Measurements from ENCODE around the gene NOTCH2. TPM values are rescaled to one million over a fixed set of nuclear protein-coding genes. Genes with fewer than 3 reads are reported as not detected.

The NOTCH2 gene
- total RNA-seq, 1 experiment from 2014 or later, result 55.7 TPM

- no peaks in the 10 kb centered on the region for H3K27me3 ChIP-seq (replicated peaks; ENCODE audit: insufficient read depth, low read depth, low read length, poor library complexity)
- ChIA-PET POLR2A (ENCODE audit: low non-redundant PET) (no interaction called here), CTCF (interaction anchor here (0.5 kb wide), 1 partner anchor 372 kb away, joined by 5 read pairs; no protein-coding TSS in a partner anchor)
- TF ChIP-seq EZH2 (IDR thresholded peaks at IDR 0.05; ENCODE audit: borderline replicate concordance, low read depth, low read length, poor library complexity, severe bottlenecking) (no peak), CTCF (conservative IDR thresholded peaks at IDR 0.05; ENCODE audit: low read depth, low read length) (peak; percentile 88)
- BruUV-seq (replicated peaks), result no TSS peak
- DNase-seq (ENCODE audit: low spot score), result peak; percentile 72
- no peaks in the 10 kb centered on the region for H3K9me3 ChIP-seq (ENCODE audit: low read depth, low read length, poor library complexity, severe bottlenecking)
- H3K27ac ChIP-seq (ENCODE audit: low read depth, low read length, poor library complexity, severe bottlenecking), result no peak overlapping the region
- no peaks in the 10 kb centered on the region for H3K4me1 ChIP-seq (ENCODE audit: insufficient read depth, low read length, poor library complexity, severe bottlenecking)
- no peaks in the 10 kb centered on the region for H3K36me3 ChIP-seq (ENCODE audit: insufficient read depth, low read length, poor library complexity, severe bottlenecking)
- intact Hi-C loops (cut with micrococcal nuclease; ENCODE audit: unreplicated experiment), result no loop called here
- no peak overlapping the region for H3K4me3 ChIP-seq (ENCODE audit: low read depth, low read length, poor library complexity, severe bottlenecking)
These were observed 183.3 kb downstream of the NOTCH2 start for GRCh38 chr1:119885903-119886783.

- no TSS peak for BruUV-seq (replicated peaks)
- no peaks in the 10 kb centered on the region for H3K9me3 ChIP-seq (ENCODE audit: low read depth, low read length, poor library complexity, severe bottlenecking)
- no peak for TF ChIP-seq EZH2 (IDR thresholded peaks at IDR 0.05; ENCODE audit: borderline replicate concordance, low read depth, low read length, poor library complexity, severe bottlenecking)
- TF ChIP-seq CTCF (conservative IDR thresholded peaks at IDR 0.05; ENCODE audit: low read depth, low read length), result no peak
- no peaks in the 10 kb centered on the region for H3K27me3 ChIP-seq (replicated peaks; ENCODE audit: insufficient read depth, low read depth, low read length, poor library complexity)
- H3K4me3 ChIP-seq (ENCODE audit: low read depth, low read length, poor library complexity, severe bottlenecking), result no peak overlapping the region
- DNase-seq (ENCODE audit: low spot score), result no peak
- no peaks in the 10 kb centered on the region for H3K4me1 ChIP-seq (ENCODE audit: insufficient read depth, low read length, poor library complexity, severe bottlenecking)
- CTCF ChIA-PET, result no interaction called here
- POLR2A ChIA-PET (ENCODE audit: low non-redundant PET), result no interaction called here
- no peaks in the 10 kb centered on the region for H3K36me3 ChIP-seq (ENCODE audit: insufficient read depth, low read length, poor library complexity, severe bottlenecking)
- H3K27ac ChIP-seq (ENCODE audit: low read depth, low read length, poor library complexity, severe bottlenecking), result no peak overlapping the region
- intact Hi-C loops (cut with micrococcal nuclease; ENCODE audit: unreplicated experiment), result no loop called here
These were observed 184.8 kb downstream of the NOTCH2 start for GRCh38 chr1:119884711-119885110.

- no peaks in the 10 kb centered on the region for H3K36me3 ChIP-seq (ENCODE audit: insufficient read depth, low read length, poor library complexity, severe bottlenecking)
- no peaks in the 10 kb centered on the region for H3K4me1 ChIP-seq (ENCODE audit: insufficient read depth, low read length, poor library complexity, severe bottlenecking)
- no peaks in the 10 kb centered on the region for H3K27me3 ChIP-seq (replicated peaks; ENCODE audit: insufficient read depth, low read depth, low read length, poor library complexity)
- H3K9me3 ChIP-seq (ENCODE audit: low read depth, low read length, poor library complexity, severe bottlenecking), result no peaks in the 10 kb centered on the region
- H3K4me3 ChIP-seq (ENCODE audit: low read depth, low read length, poor library complexity, severe bottlenecking), result no peak overlapping the region
- ChIA-PET CTCF (no interaction called here), POLR2A (ENCODE audit: low non-redundant PET) (no interaction called here)
- TF ChIP-seq CTCF (conservative IDR thresholded peaks at IDR 0.05; ENCODE audit: low read depth, low read length) (no peak), EZH2 (IDR thresholded peaks at IDR 0.05; ENCODE audit: borderline replicate concordance, low read depth, low read length, poor library complexity, severe bottlenecking) (no peak)
- no peak for DNase-seq (ENCODE audit: low spot score)
- no peak overlapping the region for H3K27ac ChIP-seq (ENCODE audit: low read depth, low read length, poor library complexity, severe bottlenecking)
- intact Hi-C loops (cut with micrococcal nuclease; ENCODE audit: unreplicated experiment), result no loop called here
- BruUV-seq (replicated peaks), result no TSS peak
These were observed 185.6 kb downstream of the NOTCH2 start for GRCh38 chr1:119883826-119884225.
